Activated CD4-positive, CD25-positive, alpha-beta regulatory T cell (primary cell): ENCODE results near the gene GOSR1.
"Not testable (repeated sequence)": the region's sequence is repeated elsewhere in the genome, so short reads cannot be mapped to it uniquely, and the experiment has no call there.

Experiments
- DNase-seq, 4 experiments: peaks; one replicate each; lab custom pipeline; 2025; lab: John Stamatoyannopoulos, UW

The GOSR1 gene

GRCh38 chr17:30547778-30548573, 70.8 kb downstream of the GOSR1 start:
- DNase-seq, result no peak

- DNase-seq, result not testable (repeated sequence)
Observed at GRCh38 chr17:30549181-30549580, 72.0 kb downstream of the GOSR1 start.

- DNase-seq, result no peak
Observed at GRCh38 chr17:30549864-30550511, 72.8 kb downstream of the GOSR1 start.

GRCh38 chr17:30550512-30551273, 73.5 kb downstream of the GOSR1 start:
- no peak for DNase-seq

GRCh38 chr17:30551274-30551995, 74.2 kb downstream of the GOSR1 start:
- not testable (repeated sequence) for DNase-seq

- DNase-seq, result no peak
Observed at GRCh38 chr17:30551996-30552339, 74.8 kb downstream of the GOSR1 start.

- DNase-seq, result no peak
Observed at GRCh38 chr17:30552994-30553566, 75.9 kb downstream of the GOSR1 start.

GRCh38 chr17:30553823-30554440, 76.7 kb downstream of the GOSR1 start:
- DNase-seq, result not testable (repeated sequence)

GRCh38 chr17:30554839-30555751, 77.9 kb downstream of the GOSR1 start:
- no peak for DNase-seq

GRCh38 chr17:30555942-30556341, 78.7 kb downstream of the GOSR1 start:
- no peak for DNase-seq

GRCh38 chr17:30556374-30557332, 79.4 kb downstream of the GOSR1 start:
- DNase-seq, result no peak

GRCh38 chr17:30557916-30558685, 80.9 kb downstream of the GOSR1 start:
- DNase-seq, result no peak

GRCh38 chr17:30558686-30559545, 81.7 kb downstream of the GOSR1 start:
- DNase-seq, result no peak

- no peak for DNase-seq
Observed at GRCh38 chr17:30559656-30560055, 82.4 kb downstream of the GOSR1 start.

GRCh38 chr17:30560117-30561026, 83.2 kb downstream of the GOSR1 start:
- not testable (repeated sequence) for DNase-seq

GRCh38 chr17:30561766-30562165, 84.6 kb downstream of the GOSR1 start:
- not testable (repeated sequence) for DNase-seq
